GM13976 (cell line): Measurements from ENCODE around the gene CYGB.

Source experiments
- DNase-seq: peaks from one replicate; pipeline ENCODE4 v3.0.0; 2012; ENCODE audit warnings: low spot score
- in situ Hi-C: fragments of 300-500 bp; cut with MboI; formaldehyde crosslinking; loops from one replicate; pipeline ENCODE4 v1.12.0; 2022; ENCODE audit warnings: low sequenced_read_pairs, mixed read lengths, inconsistent platforms; ENCODE audit not compliant: unreplicated experiment
- TF ChIP-seq, protein P1 (sequence below): IDR thresholded peaks from 2 replicates; pipeline ENCODE4 v1.5.1; 2012; ENCODE audit warnings: borderline replicate concordance, mild to moderate bottlenecking; ENCODE audit not compliant: insufficient read depth; ENCODE audit errors: extremely low read depth, missing control alignments, control extremely low read depth

The CYGB gene

DNA sequence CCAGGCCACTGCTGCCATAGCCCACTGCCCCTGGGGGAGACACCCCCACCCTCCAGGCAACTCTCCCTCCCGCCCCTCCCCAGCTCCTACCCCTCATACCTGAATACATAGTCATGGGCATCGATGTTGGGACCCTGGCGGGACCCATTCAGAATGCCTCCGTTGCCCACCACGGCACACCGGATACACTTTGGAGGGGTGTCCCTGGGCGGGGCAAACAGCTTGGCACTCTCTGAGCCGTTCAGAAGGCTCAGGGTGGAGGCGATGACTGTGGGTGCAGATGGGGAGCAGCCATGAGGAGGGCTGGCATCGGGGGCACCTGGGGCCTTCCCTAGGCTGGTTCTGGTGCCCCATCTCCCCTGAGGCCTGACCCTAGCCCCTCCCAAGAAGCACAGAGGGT, 35.6 kb upstream of the CYGB start:
- in situ Hi-C loops: no loop called here
- no peak for DNase-seq
- TF ChIP-seq, protein P1, sequence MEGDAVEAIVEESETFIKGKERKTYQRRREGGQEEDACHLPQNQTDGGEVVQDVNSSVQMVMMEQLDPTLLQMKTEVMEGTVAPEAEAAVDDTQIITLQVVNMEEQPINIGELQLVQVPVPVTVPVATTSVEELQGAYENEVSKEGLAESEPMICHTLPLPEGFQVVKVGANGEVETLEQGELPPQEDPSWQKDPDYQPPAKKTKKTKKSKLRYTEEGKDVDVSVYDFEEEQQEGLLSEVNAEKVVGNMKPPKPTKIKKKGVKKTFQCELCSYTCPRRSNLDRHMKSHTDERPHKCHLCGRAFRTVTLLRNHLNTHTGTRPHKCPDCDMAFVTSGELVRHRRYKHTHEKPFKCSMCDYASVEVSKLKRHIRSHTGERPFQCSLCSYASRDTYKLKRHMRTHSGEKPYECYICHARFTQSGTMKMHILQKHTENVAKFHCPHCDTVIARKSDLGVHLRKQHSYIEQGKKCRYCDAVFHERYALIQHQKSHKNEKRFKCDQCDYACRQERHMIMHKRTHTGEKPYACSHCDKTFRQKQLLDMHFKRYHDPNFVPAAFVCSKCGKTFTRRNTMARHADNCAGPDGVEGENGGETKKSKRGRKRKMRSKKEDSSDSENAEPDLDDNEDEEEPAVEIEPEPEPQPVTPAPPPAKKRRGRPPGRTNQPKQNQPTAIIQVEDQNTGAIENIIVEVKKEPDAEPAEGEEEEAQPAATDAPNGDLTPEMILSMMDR: no peak

DNA sequence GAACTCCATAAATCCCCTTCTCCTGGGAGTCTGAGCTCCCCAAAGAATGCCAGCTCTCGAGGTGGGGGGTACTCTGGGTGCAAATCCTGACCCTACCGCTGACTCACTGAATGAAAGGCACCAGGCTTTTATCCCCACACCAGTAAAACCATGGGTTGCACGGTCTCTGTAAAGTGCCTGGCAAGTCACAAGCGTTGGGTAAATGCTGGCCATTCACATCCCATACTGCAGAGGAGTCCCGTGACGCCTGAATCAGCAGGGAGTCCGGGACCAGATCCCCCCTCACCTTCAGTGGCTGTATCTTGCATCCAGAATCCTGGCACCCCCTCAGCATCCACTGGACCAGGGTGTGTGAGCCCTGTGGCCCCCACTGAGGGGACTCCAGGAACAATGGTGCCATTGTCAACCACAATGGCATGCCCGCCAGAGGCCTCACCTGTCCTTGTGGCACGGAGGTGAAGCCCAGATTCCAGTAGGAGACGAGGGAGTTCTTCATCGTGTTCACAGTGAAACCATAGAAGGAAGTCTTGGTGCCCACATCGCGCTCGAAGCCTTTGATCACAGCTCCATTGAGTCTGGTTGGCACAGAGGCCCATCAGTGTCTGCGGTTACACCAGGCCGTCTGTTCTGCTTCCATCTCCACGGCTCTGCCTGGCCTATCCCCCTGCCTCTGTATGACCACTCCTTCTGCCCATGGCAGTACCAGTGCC, 34.8 kb upstream of the CYGB start:
- in situ Hi-C loops: no loop called here
- TF ChIP-seq, protein P1: no peak
- no peak for DNase-seq

DNA sequence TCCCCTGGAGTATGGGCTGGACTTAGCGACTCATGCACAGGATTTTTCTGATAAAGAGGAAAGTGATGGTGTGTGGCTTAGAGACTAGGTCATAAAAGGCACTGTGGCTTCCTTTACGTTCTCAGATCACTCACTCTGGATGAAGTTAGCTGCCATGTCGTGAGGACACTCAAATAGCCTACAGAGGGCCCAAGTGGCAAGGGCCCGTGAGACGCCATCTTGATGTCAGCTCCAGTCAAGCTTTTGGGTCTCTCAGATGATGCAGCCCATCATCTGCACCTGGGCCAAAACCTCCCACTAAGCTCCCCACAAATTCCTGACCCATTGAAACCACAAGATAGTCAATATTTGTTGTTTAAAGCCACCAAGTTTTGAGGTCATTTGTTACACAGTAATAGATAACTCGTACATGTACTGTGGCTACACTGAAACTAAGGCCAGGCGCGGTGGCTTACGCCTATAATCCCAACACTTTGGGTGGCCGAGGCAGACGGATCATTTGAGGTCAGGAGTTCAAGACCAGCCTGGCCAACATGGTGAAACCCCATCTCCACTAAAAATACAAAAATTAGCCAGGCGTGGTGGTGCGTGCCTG, 33.5 kb upstream of the CYGB start:
- in situ Hi-C loops: no loop called here
- no peak for DNase-seq

DNA sequence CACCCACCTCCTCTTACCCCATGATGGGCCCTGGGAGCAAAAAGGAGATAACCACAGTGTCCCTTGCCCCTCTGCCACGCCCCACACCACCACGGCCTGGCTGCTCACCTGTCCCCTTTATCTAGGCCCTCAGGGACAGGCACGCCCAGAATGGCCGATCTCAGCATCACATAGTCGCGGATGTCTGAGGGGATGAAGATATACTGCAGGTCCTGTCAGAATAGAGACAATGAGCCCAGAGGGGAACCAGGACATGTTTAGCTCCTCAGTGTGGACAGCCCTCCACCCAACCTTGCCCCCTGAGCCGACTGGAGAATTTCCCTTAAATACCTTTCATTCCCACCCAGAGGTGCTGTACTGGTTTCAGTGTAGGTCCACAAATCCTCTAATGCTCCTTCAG, 32.9 kb upstream of the CYGB start:
- in situ Hi-C loops: no loop called here
- DNase-seq: peak; percentile 23
- TF ChIP-seq, protein P1: no peak

More for the DNA sequence above, 33.5 kb upstream of the CYGB start:
- TF ChIP-seq, protein P1: no peak

DNA sequence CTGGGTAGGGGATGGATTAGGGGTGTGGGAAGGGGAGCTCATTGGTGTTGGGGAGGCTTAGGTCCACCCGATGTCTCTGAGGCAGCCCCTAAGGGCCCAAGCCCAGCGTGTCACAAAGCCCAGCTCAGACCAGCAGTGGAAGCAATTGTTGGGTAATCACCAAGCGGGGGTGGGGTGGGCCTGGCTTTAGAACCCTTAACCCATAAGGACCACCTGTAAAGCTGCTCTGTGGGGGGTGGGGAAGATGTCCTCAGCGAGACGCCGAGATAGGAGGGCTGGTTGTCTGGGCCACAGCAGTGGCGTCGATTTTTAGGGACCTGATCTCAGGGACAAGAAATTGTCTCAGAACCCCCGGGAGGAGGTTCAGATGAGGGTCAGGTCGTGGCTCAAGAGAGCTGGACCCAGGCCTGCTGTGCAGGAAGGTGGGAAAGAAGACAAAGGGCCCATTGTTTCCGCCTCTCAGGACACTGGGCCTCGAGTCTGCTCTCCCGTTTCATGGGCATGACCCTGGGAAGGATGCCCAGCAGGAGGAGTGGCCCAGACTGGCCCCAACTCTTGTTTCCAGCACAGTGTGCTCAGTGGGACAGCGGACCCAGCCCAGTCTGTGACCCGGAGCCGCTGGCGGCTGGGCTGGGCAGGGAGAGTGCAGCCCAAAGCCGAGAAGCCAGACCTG, 32.2 kb upstream of the CYGB start:
- in situ Hi-C loops: no loop called here
- TF ChIP-seq, protein P1: no peak
- no peak for DNase-seq

DNA sequence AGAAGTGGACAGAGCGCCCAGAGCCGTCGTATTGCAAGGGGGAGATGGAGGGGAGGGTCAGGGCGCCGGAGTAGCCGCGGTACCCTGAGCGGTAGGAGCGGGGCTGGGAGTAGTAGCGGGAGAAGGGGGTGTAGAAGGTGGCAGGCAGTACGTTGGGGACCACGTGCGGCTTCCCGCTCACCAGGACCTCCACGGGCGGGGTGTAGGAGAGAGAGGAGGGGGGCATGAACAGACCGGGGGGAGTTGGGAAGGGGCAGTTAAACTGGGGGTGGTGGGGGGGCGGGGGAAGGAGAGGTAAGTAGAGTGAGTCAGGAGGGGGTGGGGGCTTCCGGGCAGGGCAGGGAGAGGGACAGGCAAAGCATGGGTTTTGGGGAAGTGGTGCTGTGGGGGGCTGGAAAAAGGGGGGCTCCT, 31.3 kb upstream of the CYGB start:
- TF ChIP-seq, protein P1: no peak
- in situ Hi-C loops: no loop called here
- DNase-seq: no peak
